SHP77 (cell line): ENCODE measurements around the gene CHST7.
A peak's percentile ranks its signal among the peaks of the same experiment; 100 is the strongest.
"Not testable (repeated sequence)": the region's sequence is repeated elsewhere in the genome, so short reads cannot be mapped to it uniquely, and the experiment has no call there.

ENCODE experiments used
- DNase-seq, 2 experiments: peaks; one replicate each; lab custom pipeline; 2025; lab: John Stamatoyannopoulos, UW

Gene CHST7

DNA sequence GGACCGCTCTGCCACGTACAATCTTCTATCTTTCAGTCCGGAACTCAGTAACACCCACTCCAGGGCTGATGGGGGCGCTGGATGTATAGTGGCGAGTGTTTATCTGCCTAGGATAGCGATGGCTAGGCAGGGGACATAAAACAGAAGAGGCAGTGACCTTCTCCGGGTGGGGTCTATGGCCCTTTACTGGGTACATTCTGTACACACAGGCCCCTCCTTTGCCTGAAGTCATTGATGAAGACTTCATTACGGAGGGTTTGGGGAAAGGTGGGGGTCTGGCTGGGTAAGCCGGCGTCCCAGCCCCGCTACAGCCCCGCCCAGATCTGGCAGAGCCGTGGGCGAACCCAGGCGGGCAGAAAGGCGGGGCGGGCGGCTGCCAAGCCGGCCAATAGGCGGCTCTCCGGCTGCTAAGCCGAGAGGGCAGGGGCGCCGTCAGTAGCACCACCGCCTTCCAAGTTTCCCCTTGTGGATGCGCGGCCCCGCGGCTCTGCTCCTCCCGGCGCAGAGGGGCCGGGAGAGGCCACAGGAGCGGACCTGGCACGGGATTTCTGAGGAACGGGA, at the start of gene CHST7:
TSS of gene CHST7 (plus strand) at position 435 of the 561 bp plus-strand sequence. CDS start 167 bp downstream, outside the sequence.
- DNase-seq: peak; percentile 58 to 66

GRCh38 chrX:46528640-46529039, 44.9 kb upstream of the CHST7 start:
- not testable (repeated sequence) for DNase-seq

GRCh38 chrX:46529740-46530403, 43.7 kb upstream of the CHST7 start:
- not testable (repeated sequence) for DNase-seq

DNA sequence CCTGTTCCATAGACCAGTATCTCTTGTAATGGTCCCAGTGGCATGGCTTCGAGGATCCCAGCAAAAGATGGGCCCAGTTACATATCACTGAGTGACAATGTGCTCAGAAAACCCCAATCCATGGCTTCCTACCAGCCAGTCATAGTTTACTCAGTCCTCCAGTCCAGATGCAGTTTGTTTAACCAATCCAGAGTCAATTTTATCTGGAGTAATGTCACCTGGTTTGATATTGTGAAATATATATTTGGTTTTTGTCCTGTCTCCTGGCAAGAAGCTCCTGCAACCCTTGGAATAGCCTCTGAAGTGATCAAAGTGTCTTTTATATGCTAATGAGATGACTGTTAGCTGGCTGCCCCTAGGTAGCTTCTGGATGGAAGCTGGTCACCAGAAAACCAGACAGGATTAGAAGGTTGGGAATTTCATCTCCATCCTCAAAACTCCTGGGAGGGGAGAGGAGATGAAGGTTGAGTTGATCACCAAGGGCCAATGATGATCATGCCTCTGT, 43.1 kb upstream of the CHST7 start:
- not testable (repeated sequence) for DNase-seq

- no peak for DNase-seq
Measured at GRCh38 chrX:46531442-46531841, 42.1 kb upstream of the CHST7 start.

GRCh38 chrX:46543441-46543840, 30.1 kb upstream of the CHST7 start:
- DNase-seq: no peak

DNA sequence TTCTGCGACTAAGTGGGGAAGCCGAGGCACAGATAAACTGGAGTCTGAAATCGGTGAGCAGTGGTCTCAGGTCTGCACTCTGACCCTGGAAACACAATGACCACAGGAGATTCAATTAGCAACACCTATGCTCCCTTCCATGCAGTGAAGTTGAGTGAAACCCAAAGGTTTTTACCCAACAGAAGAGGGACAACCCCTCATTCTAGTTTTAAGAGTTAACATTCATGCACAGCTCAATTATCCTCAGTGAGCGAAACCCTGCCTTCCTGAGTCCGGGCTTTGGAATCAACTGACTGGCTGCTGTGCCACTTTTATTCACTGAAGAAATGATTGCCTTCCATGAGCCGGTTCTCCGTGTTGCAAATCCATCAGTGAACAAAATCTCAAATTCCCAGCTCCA, 29.0 kb upstream of the CHST7 start:
- DNase-seq: not testable (repeated sequence)

DNA sequence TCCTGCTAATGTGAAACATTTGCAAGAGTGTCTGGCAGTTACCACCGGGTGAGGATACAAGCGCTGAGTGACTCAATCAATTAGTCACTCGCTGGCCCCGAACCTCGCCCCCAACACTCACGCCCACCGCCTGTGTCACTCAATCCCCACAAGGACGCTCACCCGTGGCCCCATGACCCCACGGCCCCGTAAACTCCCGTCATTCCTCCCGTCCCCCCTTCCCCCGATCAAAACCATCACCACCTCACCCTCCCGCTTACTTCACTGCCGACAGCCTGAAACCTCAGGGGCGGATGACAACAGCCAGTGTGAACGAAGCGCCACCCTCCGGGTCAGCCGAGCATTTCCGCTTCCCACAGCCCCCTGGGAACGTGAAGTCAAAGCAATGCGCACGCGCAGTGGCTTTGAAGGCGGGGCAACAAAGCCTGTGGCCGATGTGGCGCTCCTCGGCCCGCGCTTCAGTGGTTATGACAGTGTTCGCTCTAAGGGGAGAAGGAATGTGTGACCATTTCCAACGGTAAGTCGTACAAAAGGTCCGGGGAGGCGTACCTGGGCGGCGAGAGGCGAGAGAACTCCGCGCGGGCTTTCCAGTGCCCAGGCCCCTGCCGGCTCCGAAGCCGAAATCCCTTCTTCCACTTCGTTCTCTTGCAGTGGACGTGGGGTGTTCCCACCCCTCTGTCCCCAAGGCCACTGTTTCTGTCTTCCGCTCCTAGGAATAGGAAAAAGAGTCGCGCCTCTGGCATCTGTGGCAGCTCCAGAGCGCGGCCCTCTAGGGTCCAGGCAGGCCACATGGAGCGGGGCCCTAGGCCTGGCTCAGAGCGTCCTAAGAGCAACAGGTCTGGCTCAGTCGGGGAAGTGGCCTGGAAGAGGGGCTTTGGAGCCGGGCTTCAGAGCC, 28.2 kb upstream of the CHST7 start, which contains the start of gene ZNF674:
TSS of gene ZNF674 (minus strand) at position 311 of the 895 bp plus-strand sequence. CDS start 3,334 bp downstream, outside the sequence.
- peak; percentile 76 to 84 for DNase-seq

GRCh38 chrX:46547857-46548256, 25.7 kb upstream of the CHST7 start:
- DNase-seq: no peak

- DNase-seq: no peak
Measured at GRCh38 chrX:46549914-46550313, 23.7 kb upstream of the CHST7 start.

DNA sequence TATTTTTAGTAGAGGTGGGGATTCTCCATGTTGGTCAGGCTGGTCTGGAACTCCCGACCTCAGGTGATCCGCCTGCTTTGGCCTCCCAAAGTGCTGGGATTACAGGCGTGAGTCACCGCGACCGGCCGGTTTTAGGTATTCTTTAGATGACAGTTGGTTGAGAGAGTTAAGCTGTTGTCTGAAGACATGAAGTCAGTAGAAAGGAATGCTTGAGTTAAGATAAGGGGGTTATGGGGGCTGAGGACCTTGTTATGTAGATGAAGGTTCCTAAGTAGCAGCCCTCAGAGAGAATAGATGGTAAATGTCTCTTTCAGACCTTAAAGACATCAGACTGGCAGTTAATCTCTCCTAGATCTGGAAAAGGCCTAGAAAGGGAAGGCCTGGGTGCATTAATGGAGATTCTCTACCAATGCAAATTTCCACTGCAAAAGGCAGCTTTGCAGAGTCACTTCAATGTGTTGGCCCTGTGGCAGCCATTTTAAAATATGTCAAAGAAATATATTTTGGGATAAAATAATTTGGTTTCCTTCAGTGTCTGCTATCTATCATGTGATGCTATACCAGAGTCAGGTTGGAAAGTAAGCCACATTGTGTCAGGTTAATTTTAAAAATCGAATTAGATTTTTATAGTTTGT, 22.0 kb upstream of the CHST7 start:
- no peak for DNase-seq

DNA sequence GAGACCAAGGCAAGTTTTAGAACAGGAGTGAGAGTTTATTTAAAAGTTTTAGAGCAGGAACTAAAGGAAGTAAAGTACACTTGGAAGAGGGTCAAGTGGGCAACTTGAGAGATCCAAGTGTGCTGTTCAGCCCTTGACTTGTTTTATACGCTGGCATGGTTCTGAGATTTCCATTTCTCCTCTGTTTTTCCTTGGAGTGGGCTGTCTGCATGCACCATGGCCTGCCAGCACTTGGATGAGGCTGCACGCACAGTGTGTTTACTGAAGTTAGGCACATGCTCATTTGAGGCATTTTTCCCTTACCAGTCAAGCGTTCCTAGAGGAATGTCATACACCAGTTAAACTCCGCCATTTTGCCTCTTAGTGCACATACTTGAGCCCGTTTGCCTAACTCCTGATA, 19.6 kb upstream of the CHST7 start:
- DNase-seq: no peak

DNA sequence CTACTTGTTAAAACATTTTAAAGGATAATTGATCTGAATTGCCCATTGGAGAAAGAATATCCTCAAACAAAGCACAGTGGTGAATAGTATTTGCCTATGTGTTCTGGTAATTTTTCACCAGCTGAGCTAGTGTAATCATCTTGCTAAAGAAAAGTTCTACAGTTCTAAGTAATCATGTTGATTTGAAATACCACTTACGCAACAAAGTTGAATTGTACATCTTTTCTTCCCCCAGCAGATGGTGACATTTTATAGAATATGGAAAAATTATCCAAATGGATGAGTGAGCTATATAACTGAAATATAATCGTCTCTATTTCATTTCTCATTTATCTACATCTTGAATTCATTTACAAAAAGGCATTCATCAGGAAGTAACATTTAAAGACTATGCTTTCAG, 18.6 kb upstream of the CHST7 start:
- DNase-seq: no peak

GRCh38 chrX:46559062-46559461, 14.5 kb upstream of the CHST7 start:
- no peak for DNase-seq

GRCh38 chrX:46561824-46562657, 11.5 kb upstream of the CHST7 start:
- DNase-seq: no peak

DNA sequence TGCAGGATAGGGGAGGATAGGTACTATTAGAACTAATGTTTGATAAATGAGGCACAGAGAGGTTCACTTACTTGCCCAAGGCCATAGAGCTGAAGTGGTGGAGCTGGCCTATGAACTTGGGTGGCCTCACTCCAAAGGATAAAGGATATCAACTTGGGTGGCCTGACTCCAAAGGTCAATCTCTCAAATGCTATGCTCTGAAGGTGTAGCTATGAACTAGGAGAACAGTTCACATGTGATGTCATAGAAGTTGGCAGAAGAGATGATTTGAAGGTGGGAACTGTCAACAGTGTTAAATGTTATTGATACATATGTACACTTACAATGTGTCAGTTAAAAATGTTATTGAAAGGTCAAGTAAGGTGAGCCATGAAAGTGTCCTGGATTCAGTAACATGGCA, 6.2 kb upstream of the CHST7 start:
- DNase-seq: no peak

DNA sequence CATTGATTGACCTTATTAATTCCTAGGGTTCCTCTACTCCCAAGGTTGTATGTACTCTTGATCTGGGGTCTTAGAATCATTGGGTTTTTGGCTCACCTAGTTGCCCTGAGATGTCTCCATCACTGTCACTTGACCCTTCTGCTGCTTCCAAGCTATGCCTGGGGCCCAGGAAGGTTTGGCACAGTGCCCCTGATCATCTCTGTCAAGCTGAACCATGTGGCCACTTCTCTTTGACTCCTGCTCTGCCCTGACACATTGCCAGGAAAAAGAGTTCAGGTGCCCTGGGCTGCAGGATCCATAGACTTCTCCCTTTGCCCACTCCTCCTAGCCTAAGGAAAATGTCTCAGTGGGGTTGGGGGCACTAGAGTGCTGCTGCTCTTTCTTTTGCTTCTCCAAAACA, 3.9 kb upstream of the CHST7 start:
- DNase-seq: no peak

GRCh38 chrX:46571423-46572339, 1.9 kb upstream of the CHST7 start:
- DNase-seq: no peak

- no peak for DNase-seq
Measured at GRCh38 chrX:46572340-46572936, 1.1 kb upstream of the CHST7 start.
